ENCODE measurements around the gene UBE2G1.
"Not testable (repeated sequence)": the region's sequence is repeated elsewhere in the genome, so short reads cannot be mapped to it uniquely, and the experiment has no call there.

Gene UBE2G1

GRCh38 chr17:4394208-4395110, 28.0 kb upstream of the UBE2G1 start:
- Histone ChIP-seq H3K27me3 (replicated peaks; ENCODE audit: control insufficient read depth, insufficient read depth, low read length) (peaks cover 13% of the 10 kb centered on the region), H3K4me1 (ENCODE audit: control insufficient read depth, insufficient read depth, low read length) (no peaks in the 10 kb centered on the region), H3K9me3 (ENCODE audit: control insufficient read depth, low read length) (no peaks in the 10 kb centered on the region), H3K9ac (ENCODE audit: low read length) (no peak overlapping the region), H3K4me3 (ENCODE audit: low read length) (no peak overlapping the region), H3K36me3 (ENCODE audit: control insufficient read depth, insufficient read depth, low read length, severe bottlenecking) (no peaks in the 10 kb centered on the region)
- no peak for DNase-seq (ENCODE audit: low read depth)

GRCh38 chr17:4393806-4394205, 27.3 kb upstream of the UBE2G1 start:
- Histone ChIP-seq H3K36me3 (ENCODE audit: control insufficient read depth, insufficient read depth, low read length, severe bottlenecking) (no peaks in the 10 kb centered on the region), H3K4me1 (ENCODE audit: control insufficient read depth, insufficient read depth, low read length) (no peaks in the 10 kb centered on the region), H3K9me3 (ENCODE audit: control insufficient read depth, low read length) (no peaks in the 10 kb centered on the region), H3K27me3 (replicated peaks; ENCODE audit: control insufficient read depth, insufficient read depth, low read length) (peaks cover 13% of the 10 kb centered on the region), H3K4me3 (ENCODE audit: low read length) (no peak overlapping the region), H3K9ac (ENCODE audit: low read length) (no peak overlapping the region)
- no peak for DNase-seq (ENCODE audit: low read depth)

- no peak overlapping the region for H3K4me3 ChIP-seq (ENCODE audit: low read length)
- peaks cover 5% of the 10 kb centered on the region for H3K27me3 ChIP-seq (replicated peaks; ENCODE audit: control insufficient read depth, insufficient read depth, low read length)
- H3K4me1 ChIP-seq (ENCODE audit: control insufficient read depth, insufficient read depth, low read length): no peaks in the 10 kb centered on the region
- no peaks in the 10 kb centered on the region for H3K36me3 ChIP-seq (ENCODE audit: control insufficient read depth, insufficient read depth, low read length, severe bottlenecking)
- no peaks in the 10 kb centered on the region for H3K9me3 ChIP-seq (ENCODE audit: control insufficient read depth, low read length)
- no peak for DNase-seq (ENCODE audit: low read depth)
- no peak overlapping the region for H3K9ac ChIP-seq (ENCODE audit: low read length)
Observed at GRCh38 chr17:4389079-4389478, 22.6 kb upstream of the UBE2G1 start.

GRCh38 chr17:4387137-4387536, 20.7 kb upstream of the UBE2G1 start:
- Histone ChIP-seq H3K4me1 (ENCODE audit: control insufficient read depth, insufficient read depth, low read length) (no peaks in the 10 kb centered on the region), H3K9me3 (ENCODE audit: control insufficient read depth, low read length) (no peaks in the 10 kb centered on the region), H3K27me3 (replicated peaks; ENCODE audit: control insufficient read depth, insufficient read depth, low read length) (no peaks in the 10 kb centered on the region), H3K36me3 (ENCODE audit: control insufficient read depth, insufficient read depth, low read length, severe bottlenecking) (no peaks in the 10 kb centered on the region), H3K4me3 (ENCODE audit: low read length) (no peak overlapping the region), H3K9ac (ENCODE audit: low read length) (no peak overlapping the region)
- DNase-seq (ENCODE audit: low read depth): no peak

GRCh38 chr17:4386406-4386805, 19.9 kb upstream of the UBE2G1 start:
- Histone ChIP-seq H3K9ac (ENCODE audit: low read length) (no peak overlapping the region), H3K4me1 (ENCODE audit: control insufficient read depth, insufficient read depth, low read length) (no peaks in the 10 kb centered on the region), H3K4me3 (ENCODE audit: low read length) (no peak overlapping the region), H3K27me3 (replicated peaks; ENCODE audit: control insufficient read depth, insufficient read depth, low read length) (peaks cover 5% of the 10 kb centered on the region), H3K36me3 (ENCODE audit: control insufficient read depth, insufficient read depth, low read length, severe bottlenecking) (no peaks in the 10 kb centered on the region), H3K9me3 (ENCODE audit: control insufficient read depth, low read length) (no peaks in the 10 kb centered on the region)
- DNase-seq (ENCODE audit: low read depth): peak; percentile 33

- Histone ChIP-seq H3K9me3 (ENCODE audit: control insufficient read depth, low read length) (no peaks in the 10 kb centered on the region), H3K4me1 (ENCODE audit: control insufficient read depth, insufficient read depth, low read length) (no peaks in the 10 kb centered on the region), H3K4me3 (ENCODE audit: low read length) (no peak overlapping the region), H3K9ac (ENCODE audit: low read length) (no peak overlapping the region), H3K27me3 (replicated peaks; ENCODE audit: control insufficient read depth, insufficient read depth, low read length) (peaks cover 8% of the 10 kb centered on the region), H3K36me3 (ENCODE audit: control insufficient read depth, insufficient read depth, low read length, severe bottlenecking) (no peaks in the 10 kb centered on the region)
- no peak for DNase-seq (ENCODE audit: low read depth)
Observed at GRCh38 chr17:4381690-4382671, 15.5 kb upstream of the UBE2G1 start.

- Histone ChIP-seq H3K27me3 (replicated peaks; ENCODE audit: control insufficient read depth, insufficient read depth, low read length) (peaks cover 8% of the 10 kb centered on the region), H3K9ac (ENCODE audit: low read length) (no peak overlapping the region), H3K9me3 (ENCODE audit: control insufficient read depth, low read length) (no peaks in the 10 kb centered on the region), H3K4me3 (ENCODE audit: low read length) (no peak overlapping the region), H3K4me1 (ENCODE audit: control insufficient read depth, insufficient read depth, low read length) (no peaks in the 10 kb centered on the region), H3K36me3 (ENCODE audit: control insufficient read depth, insufficient read depth, low read length, severe bottlenecking) (no peaks in the 10 kb centered on the region)
- no peak for DNase-seq (ENCODE audit: low read depth)
Observed at GRCh38 chr17:4378626-4379025, 12.2 kb upstream of the UBE2G1 start.

GRCh38 chr17:4377247-4377646, 10.8 kb upstream of the UBE2G1 start:
- H3K27me3 ChIP-seq (replicated peaks; ENCODE audit: control insufficient read depth, insufficient read depth, low read length); H3K36me3 ChIP-seq (ENCODE audit: control insufficient read depth, insufficient read depth, low read length, severe bottlenecking); H3K4me3 ChIP-seq (ENCODE audit: low read length); H3K4me1 ChIP-seq (ENCODE audit: control insufficient read depth, insufficient read depth, low read length); H3K9me3 ChIP-seq (ENCODE audit: control insufficient read depth, low read length); DNase-seq (ENCODE audit: low read depth); H3K9ac ChIP-seq (ENCODE audit: low read length): not testable (repeated sequence)

GRCh38 chr17:4375796-4376440, 9.4 kb upstream of the UBE2G1 start:
- DNase-seq (ENCODE audit: low read depth); H3K4me1 ChIP-seq (ENCODE audit: control insufficient read depth, insufficient read depth, low read length); H3K9ac ChIP-seq (ENCODE audit: low read length); H3K9me3 ChIP-seq (ENCODE audit: control insufficient read depth, low read length); H3K36me3 ChIP-seq (ENCODE audit: control insufficient read depth, insufficient read depth, low read length, severe bottlenecking); H3K27me3 ChIP-seq (replicated peaks; ENCODE audit: control insufficient read depth, insufficient read depth, low read length); H3K4me3 ChIP-seq (ENCODE audit: low read length): not testable (repeated sequence)

GRCh38 chr17:4375039-4375748, 8.7 kb upstream of the UBE2G1 start:
- H3K4me1 ChIP-seq (ENCODE audit: control insufficient read depth, insufficient read depth, low read length): no peaks in the 10 kb centered on the region

More at GRCh38 chr17:4375039-4375748, 8.7 kb upstream of the UBE2G1 start:
- Histone ChIP-seq H3K9ac (ENCODE audit: low read length) (no peak overlapping the region), H3K36me3 (ENCODE audit: control insufficient read depth, insufficient read depth, low read length, severe bottlenecking) (no peaks in the 10 kb centered on the region), H3K27me3 (replicated peaks; ENCODE audit: control insufficient read depth, insufficient read depth, low read length) (peaks cover 4% of the 10 kb centered on the region), H3K9me3 (ENCODE audit: control insufficient read depth, low read length) (no peaks in the 10 kb centered on the region), H3K4me3 (ENCODE audit: low read length) (no peak overlapping the region)
- no peak for DNase-seq (ENCODE audit: low read depth)

Data from adipocyte (in vitro differentiated cells).